HG03139 (cell line): ENCODE measurements around the gene PRPF8.
"Not testable (repeated sequence)": the region's sequence is repeated elsewhere in the genome, so short reads cannot be mapped to it uniquely, and the experiment has no call there.

Source experiments
- ATAC-seq: cut with Tn5 transposase; IDR thresholded peaks from one replicate; pipeline ENCODE4 v1.9.1; 2021; ENCODE audit not compliant: unreplicated experiment

The PRPF8 gene

GRCh38 chr17:1716912-1717695 is 32.4 kb upstream of the PRPF8 start:
- ATAC-seq, result peak; percentile 30

- ATAC-seq, result peak; percentile 76
Measured at GRCh38 chr17:1716076-1716911, 31.6 kb upstream of the PRPF8 start.

DNA sequence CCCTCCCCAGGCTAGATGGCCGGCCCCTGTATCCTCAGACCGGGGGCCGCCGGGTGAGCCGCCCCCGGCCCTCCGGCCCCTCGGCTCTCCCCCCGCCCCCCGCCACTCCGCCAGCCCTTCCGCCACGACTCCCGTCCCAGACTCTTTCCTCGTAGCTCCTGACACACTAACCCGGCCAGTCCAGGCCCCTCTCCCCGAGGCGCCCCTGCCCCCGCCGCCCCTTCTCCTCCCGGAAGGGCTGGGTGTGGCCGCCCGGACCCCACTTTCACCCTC is 31.1 kb upstream of the PRPF8 start:
- no peak for ATAC-seq

DNA sequence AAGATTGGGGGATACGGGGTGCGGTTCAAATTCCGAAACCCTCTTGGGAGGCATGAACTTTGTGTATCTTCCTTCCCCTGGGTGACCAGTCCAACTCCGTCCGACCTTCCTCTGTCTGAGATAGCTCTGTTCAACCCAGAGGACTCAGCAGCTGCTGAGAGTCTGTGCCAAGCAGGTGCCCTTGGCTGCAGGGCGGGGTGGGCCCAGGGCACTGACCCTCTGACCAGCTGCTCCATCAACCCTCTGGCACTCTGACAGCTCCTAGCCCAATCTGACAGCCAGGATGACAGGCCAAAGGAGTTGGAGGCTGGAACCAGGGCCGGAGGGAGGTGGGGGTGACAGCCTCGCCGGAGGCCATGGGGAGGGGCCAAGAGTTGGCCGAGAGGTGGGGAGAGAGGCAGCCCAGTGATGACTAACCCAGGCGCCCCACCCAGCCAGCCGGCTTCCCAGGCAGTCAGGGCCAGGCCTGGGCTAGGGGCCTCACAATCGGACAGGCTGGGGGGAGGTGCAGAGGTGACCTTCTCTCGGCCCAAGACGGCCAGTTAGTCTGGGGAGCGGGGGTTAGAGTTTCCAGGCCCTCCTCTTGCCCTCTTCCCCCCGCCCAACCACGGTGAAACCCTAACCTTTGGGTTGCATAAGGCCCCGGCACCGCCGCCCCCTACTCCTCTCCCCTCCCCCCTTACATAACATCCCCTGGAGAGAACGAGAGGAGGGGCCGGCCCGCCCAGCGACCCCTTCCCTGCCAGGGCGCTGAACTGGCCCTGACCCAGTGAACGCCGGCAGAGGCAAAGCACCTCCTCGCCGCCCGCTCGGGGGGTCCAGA is 30.5 kb upstream of the PRPF8 start:
- ATAC-seq, result no peak

GRCh38 chr17:1714427-1714979 is 29.8 kb upstream of the PRPF8 start:
- ATAC-seq, result no peak

- ATAC-seq, result no peak
Measured at GRCh38 chr17:1713878-1714426, 29.3 kb upstream of the PRPF8 start.

DNA sequence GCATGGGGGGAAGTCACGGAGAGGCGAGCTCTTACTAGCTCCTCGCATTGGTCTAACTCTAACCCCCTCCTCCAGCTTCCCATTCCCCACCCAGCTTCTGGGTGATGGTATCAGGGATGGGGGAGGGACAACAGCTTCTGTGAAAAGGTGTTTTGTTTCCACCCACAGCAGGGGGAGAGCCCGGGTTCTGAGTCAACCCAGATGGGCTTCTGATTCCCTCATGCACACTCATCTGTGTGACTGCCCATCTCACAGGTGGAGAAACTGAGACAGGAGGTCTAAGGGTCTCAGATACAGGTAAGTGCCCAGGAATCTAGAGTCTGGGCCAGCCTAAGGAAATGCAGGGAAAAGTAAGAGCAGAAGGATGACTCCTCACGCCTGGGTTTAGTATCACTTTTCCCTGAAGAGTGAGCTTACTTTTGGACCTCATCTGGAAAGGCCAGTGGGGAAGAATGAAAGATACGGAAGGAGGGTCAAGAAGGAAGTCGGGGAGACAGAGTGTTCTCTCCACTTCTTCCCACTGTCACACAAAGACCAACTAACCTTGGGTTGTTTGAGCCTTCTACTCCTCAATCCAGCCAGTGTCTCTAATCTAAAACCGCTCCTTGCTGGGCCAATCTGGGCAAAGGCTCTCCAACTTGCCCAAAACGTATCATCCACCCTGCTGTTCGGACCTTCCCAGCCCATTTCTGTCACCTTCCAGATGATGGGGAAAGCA is 28.7 kb upstream of the PRPF8 start:
- ATAC-seq, result no peak

DNA sequence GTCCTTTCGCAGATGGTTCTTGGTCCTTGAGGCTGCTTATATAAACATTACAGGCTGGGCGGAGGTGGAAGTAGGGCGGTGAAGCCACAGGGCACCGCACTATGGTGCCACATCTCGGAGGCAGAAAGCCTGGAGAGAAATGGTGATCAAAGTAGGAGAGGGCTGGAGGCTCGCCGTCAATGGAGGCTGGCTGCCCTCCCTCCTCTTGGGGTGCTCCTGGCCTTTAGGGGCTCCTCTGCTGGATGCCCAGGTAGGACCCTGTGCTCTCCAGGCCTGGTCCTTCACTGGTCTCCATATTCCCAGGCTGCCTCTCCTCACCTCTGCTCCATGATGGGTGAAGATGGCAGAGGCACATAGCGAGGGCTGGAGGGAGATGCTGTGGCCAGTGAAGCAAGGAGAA is 27.6 kb upstream of the PRPF8 start:
- ATAC-seq, result no peak

DNA sequence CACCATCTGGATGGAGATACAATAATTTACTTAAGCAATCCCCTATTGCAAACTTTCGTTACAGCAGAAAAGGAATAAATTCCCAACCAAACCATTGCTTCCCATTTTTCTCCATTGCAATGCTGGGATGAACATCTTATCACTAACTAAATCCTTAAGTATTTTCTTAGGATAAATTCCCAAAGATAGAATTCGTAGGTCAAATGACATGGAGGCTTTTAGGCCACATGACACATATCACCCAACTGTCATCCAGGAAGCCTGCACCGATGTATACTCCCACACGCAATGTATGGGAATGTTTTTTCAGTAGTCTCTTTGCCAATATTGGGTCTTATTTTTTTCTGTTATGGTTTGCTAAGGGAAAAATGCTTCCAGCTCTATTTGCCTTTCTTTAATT is 27.1 kb upstream of the PRPF8 start:
- ATAC-seq, result no peak

GRCh38 chr17:1710807-1711553 is 26.3 kb upstream of the PRPF8 start:
- ATAC-seq, result no peak

GRCh38 chr17:1709971-1710806 is 25.5 kb upstream of the PRPF8 start, which contains the start of gene TLCD2:
TLCD2 (minus strand) TSS chr17:1710377; CDS start chr17:1710242, 135 bp downstream.
- ATAC-seq, result no peak

GRCh38 chr17:1709403-1709951 is 24.8 kb upstream of the PRPF8 start:
- no peak for ATAC-seq

GRCh38 chr17:1708791-1709346 is 24.2 kb upstream of the PRPF8 start:
- not testable (repeated sequence) for ATAC-seq

GRCh38 chr17:1707107-1707506 is 22.4 kb upstream of the PRPF8 start:
- no peak for ATAC-seq

DNA sequence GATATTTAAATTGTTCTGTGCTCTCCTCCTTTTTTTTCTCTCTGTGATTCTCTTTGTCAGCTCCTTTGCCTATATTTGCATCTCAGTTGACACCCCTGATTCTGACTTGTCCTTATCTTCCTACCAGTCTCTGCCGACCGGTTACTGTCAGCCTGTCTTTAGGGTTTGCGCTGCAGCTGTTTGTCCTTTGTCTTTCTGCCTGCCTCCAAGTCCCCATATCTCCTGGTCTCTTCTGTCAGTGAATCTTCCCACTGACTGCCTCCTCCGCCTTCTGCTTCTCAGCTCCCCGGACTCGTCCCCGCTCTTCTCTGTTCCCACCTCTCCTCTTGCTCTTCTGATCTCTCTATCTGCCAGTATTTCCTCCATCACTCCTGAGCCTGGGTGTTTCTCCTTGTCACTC is 20.3 kb upstream of the PRPF8 start:
- ATAC-seq, result no peak

GRCh38 chr17:1703063-1703462 is 18.4 kb upstream of the PRPF8 start:
- no peak for ATAC-seq

DNA sequence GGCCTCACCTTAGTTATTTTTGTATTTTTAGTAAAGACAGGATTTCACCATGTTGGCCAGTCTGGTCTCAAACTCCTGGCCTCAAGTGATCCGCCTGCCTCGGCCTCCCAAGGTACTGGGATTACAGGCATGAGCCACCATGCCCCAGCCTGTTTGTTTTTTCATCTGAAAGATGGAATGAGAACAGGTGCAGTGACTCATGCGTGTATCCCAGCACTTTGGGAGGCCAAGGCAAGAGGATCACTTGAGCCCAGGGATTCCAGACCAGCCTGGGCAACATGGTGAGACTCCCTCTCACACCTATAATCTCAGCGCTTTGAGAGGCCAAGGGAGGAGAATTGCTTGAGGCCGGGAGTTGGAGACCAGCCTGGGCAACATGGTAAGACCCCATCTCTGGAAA is 15.2 kb upstream of the PRPF8 start:
- not testable (repeated sequence) for ATAC-seq

- no peak for ATAC-seq
Measured at GRCh38 chr17:1697681-1698080, 13.0 kb upstream of the PRPF8 start.
